ENCODE results near the gene PUS1. TPM values are rescaled to one million over a fixed set of nuclear protein-coding genes. Genes with fewer than 3 reads are reported as not detected.
"Not testable (repeated sequence)": the region's sequence is repeated elsewhere in the genome, so short reads cannot be mapped to it uniquely, and the experiment has no call there.

PUS1 gene
- total RNA-seq, 4 donors from 2014 or later = 8.3 to 44.1 (median 15.6) TPM

- H3K36me3 ChIP-seq = peaks cover under 1 to 38% (median 4%) of the 10 kb centered on the region in 3 donors
- H3K4me3 ChIP-seq = no peak overlapping the region
- peaks cover 0 to 32% (median 12%) of the 10 kb centered on the region in 4 donors for H3K4me1 ChIP-seq
- no peaks in the 10 kb centered on the region for H3K27me3 ChIP-seq
- no peak overlapping the region for H3K27ac ChIP-seq
- TF ChIP-seq EP300 (IDR thresholded peaks at IDR 0.05) (no peak), POLR2A (IDR thresholded peaks at IDR 0.05) (no peak), CTCF (IDR thresholded peaks at IDR 0.05) (no peak)
- no peak for DNase-seq (ENCODE audit: low spot score in 2 of 2)
- 71 to 77% methylated on average over 6 of the region's 6 CpGs for WGBS, 2 donors
- no peaks in the 10 kb centered on the region for H3K9me3 ChIP-seq
These were observed 17.7 kb downstream of the PUS1 start for GRCh38 chr12:131946757-131947156.

- TF ChIP-seq EP300 (IDR thresholded peaks at IDR 0.05) = no peak
- no peak for TF ChIP-seq POLR2A (IDR thresholded peaks at IDR 0.05)
- TF ChIP-seq CTCF (IDR thresholded peaks at IDR 0.05) = no peak
- no peak for DNase-seq (ENCODE audit: low spot score in 2 of 2)
- no peak overlapping the region for H3K4me3 ChIP-seq
- H3K4me1 ChIP-seq = peaks cover 0 to 40% (median 15%) of the 10 kb centered on the region in 4 donors
- peak overlapping the region in 2 of 4 donors; percentile 17 to 50 for H3K27ac ChIP-seq
- no peaks in the 10 kb centered on the region for H3K27me3 ChIP-seq
- WGBS, 2 donors = 45 to 49% methylated on average over 8 of the region's 8 CpGs
- H3K36me3 ChIP-seq = peaks cover 0 to 30% (median 0%) of the 10 kb centered on the region in 3 donors
- no peaks in the 10 kb centered on the region for H3K9me3 ChIP-seq
These were observed 18.5 kb downstream of the PUS1 start for GRCh38 chr12:131947482-131948027.

GRCh38 chr12:131948166-131948712 lies 19.2 kb downstream of the PUS1 start:
- TF ChIP-seq CTCF (IDR thresholded peaks at IDR 0.05) = no peak
- no peak for TF ChIP-seq EP300 (IDR thresholded peaks at IDR 0.05)
- TF ChIP-seq POLR2A (IDR thresholded peaks at IDR 0.05) = no peak
- no peaks in the 10 kb centered on the region for H3K9me3 ChIP-seq
- 42 to 44% methylated on average over 1 of the region's 1 CpG for WGBS, 2 donors
- H3K4me3 ChIP-seq = no peak overlapping the region
- peaks cover 0 to 23% (median 0%) of the 10 kb centered on the region in 3 donors for H3K36me3 ChIP-seq
- DNase-seq (ENCODE audit: low spot score in 2 of 2) = no peak
- H3K27ac ChIP-seq = peak overlapping the region in 3 of 4 donors; percentile 84 to 91 (median 88)
- peaks cover 0 to 47% (median 19%) of the 10 kb centered on the region in 4 donors for H3K4me1 ChIP-seq
- no peaks in the 10 kb centered on the region for H3K27me3 ChIP-seq

- peak overlapping the region; percentile 34 to 94 (median 74) for H3K4me3 ChIP-seq
- 45 to 46% methylated on average over 23 of the region's 23 CpGs for WGBS, 2 donors
- not testable (repeated sequence) for DNase-seq (ENCODE audit: low spot score in 2 of 2); H3K27me3 ChIP-seq; H3K9me3 ChIP-seq
- peak overlapping the region; percentile 64 to 91 (median 86) for H3K27ac ChIP-seq
- H3K4me1 ChIP-seq = peaks cover 0 to 48% (median 23%) of the 10 kb centered on the region in 4 donors
- H3K36me3 ChIP-seq = peaks cover 0 to 17% (median 0%) of the 10 kb centered on the region in 3 donors
These were observed 19.8 kb downstream of the PUS1 start for GRCh38 chr12:131948713-131949430.

- H3K27ac ChIP-seq = peak within 1 kb of the TSS; percentile 64 to 91 (median 86)
- H3K9me3 ChIP-seq = no peaks in the 10 kb centered on the region
- TF ChIP-seq POLR2A (IDR thresholded peaks at IDR 0.05) (peak in 1 of 2 donors; percentile 41), EP300 (IDR thresholded peaks at IDR 0.05) (peak in 1 of 2 donors; percentile 59), CTCF (IDR thresholded peaks at IDR 0.05) (peak; percentile 46 to 90 (median 86))
- H3K4me1 ChIP-seq = peaks cover 0 to 48% (median 23%) of the 10 kb centered on the region in 4 donors
- DNase-seq (ENCODE audit: low spot score in 2 of 2) = peak; percentile 96
- peaks cover 0 to 9% (median 0%) of the 10 kb centered on the region in 3 donors for H3K36me3 ChIP-seq
- peak within 1 kb of the TSS; percentile 60 to 99 (median 91) for H3K4me3 ChIP-seq
- no peaks in the 10 kb centered on the region for H3K27me3 ChIP-seq
- WGBS, 2 donors = 2 to 18% methylated on average over 6 to 68 of the region's 97 CpGs
These were observed 20.5 kb downstream of the PUS1 start, which contains the start of gene EP400 for GRCh38 chr12:131949431-131950181. Gene EP400 (plus strand): TSS chr12:131949942. CDS start chr12:131960620, 10,678 bp downstream.
